HUES64 (cell line): ENCODE results near the gene TLE3.
"Not testable (repeated sequence)": the region's sequence is repeated elsewhere in the genome, so short reads cannot be mapped to it uniquely, and the experiment has no call there.

ENCODE experiments used
- H3K27ac ChIP-seq: 2 replicates; pipeline ENCODE4 v1.7.0; 2013; ENCODE audit warnings: low read depth, low read length, inconsistent platforms
- H3K27me3 ChIP-seq: 2 replicates; pipeline ENCODE4 v1.6.1; 2013; ENCODE audit warnings: mild to moderate bottlenecking, low read length; ENCODE audit not compliant: insufficient read depth
- H3K36me3 ChIP-seq: 2 replicates; pipeline ENCODE4 v1.6.1; 2013; ENCODE audit warnings: mild to moderate bottlenecking, low read length; ENCODE audit not compliant: insufficient read depth
- H3K4me1 ChIP-seq: 2 replicates; pipeline ENCODE4 v1.6.1; 2013; ENCODE audit warnings: mild to moderate bottlenecking, low read length, moderate library complexity; ENCODE audit not compliant: insufficient read depth
- H3K4me3 ChIP-seq: 2 replicates; pipeline ENCODE4 v1.5.1; 2013; ENCODE audit warnings: mild to moderate bottlenecking, low read length, moderate library complexity
- H3K9ac ChIP-seq: 2 replicates; pipeline ENCODE4 v1.6.1; 2013; ENCODE audit warnings: mild to moderate bottlenecking, low read depth, low read length
- H3K9me3 ChIP-seq: 2 replicates; pipeline ENCODE4 v1.6.1; 2013; ENCODE audit warnings: low read depth, low read length; ENCODE audit not compliant: insufficient read depth
- WGBS: fragments of 150-250, 120-280 bp; methylation state at CpG from one replicate; pipeline ENCODE4 v1.1.7; 2013; ENCODE audit warnings: missing lambda C conversion rate; 5-methylcytosine and 5-hydroxymethylcytosine counted together

Gene TLE3

GRCh38 chr15:70121624-70122302 is 24.0 kb upstream of the TLE3 start:
- WGBS, result 88% methylated on average over 8 of the region's 8 CpGs
- H3K27ac ChIP-seq, result no peak overlapping the region

GRCh38 chr15:70120958-70121623 is 23.4 kb upstream of the TLE3 start:
- 87% methylated on average over 10 of the region's 10 CpGs for WGBS
- Histone ChIP-seq H3K4me1 (no peaks in the 10 kb centered on the region), H3K27ac (no peak overlapping the region), H3K9ac (no peak overlapping the region), H3K4me3 (no peak overlapping the region), H3K27me3 (no peaks in the 10 kb centered on the region), H3K9me3 (no peaks in the 10 kb centered on the region), H3K36me3 (no peaks in the 10 kb centered on the region)

More at GRCh38 chr15:70121624-70122302, 24.0 kb upstream of the TLE3 start:
- Histone ChIP-seq H3K4me3 (no peak overlapping the region), H3K4me1 (no peaks in the 10 kb centered on the region), H3K27me3 (no peaks in the 10 kb centered on the region), H3K36me3 (no peaks in the 10 kb centered on the region), H3K9ac (no peak overlapping the region), H3K9me3 (no peaks in the 10 kb centered on the region)

- Histone ChIP-seq H3K9me3 (no peaks in the 10 kb centered on the region), H3K4me3 (no peak overlapping the region), H3K27me3 (no peaks in the 10 kb centered on the region), H3K9ac (no peak overlapping the region), H3K4me1 (no peaks in the 10 kb centered on the region), H3K27ac (no peak overlapping the region), H3K36me3 (no peaks in the 10 kb centered on the region)
- WGBS, result 88% methylated on average over 5 of the region's 5 CpGs
Observed at GRCh38 chr15:70119911-70120508, 22.3 kb upstream of the TLE3 start.

- Histone ChIP-seq H3K9me3 (no peaks in the 10 kb centered on the region), H3K9ac (no peak overlapping the region), H3K27me3 (peaks cover 5% of the 10 kb centered on the region; the same call in 1 of the 2 replicates), H3K27ac (no peak overlapping the region), H3K36me3 (no peaks in the 10 kb centered on the region), H3K4me1 (peaks cover 12% of the 10 kb centered on the region; the same call in 1 of the 2 replicates), H3K4me3 (no peak overlapping the region)
- 96% methylated on average over 3 of the region's 3 CpGs for WGBS
Observed at GRCh38 chr15:70118599-70118998, 20.9 kb upstream of the TLE3 start.

GRCh38 chr15:70116317-70116716 is 18.6 kb upstream of the TLE3 start:
- no peak overlapping the region for H3K9ac ChIP-seq
- H3K4me3 ChIP-seq, result no peak overlapping the region
- peaks cover 16% of the 10 kb centered on the region for H3K4me1 ChIP-seq
- H3K27ac ChIP-seq, result no peak overlapping the region
- H3K27me3 ChIP-seq, result peaks cover 5% of the 10 kb centered on the region; the same call in 1 of the 2 replicates
- H3K9me3 ChIP-seq, result no peaks in the 10 kb centered on the region
- 95% methylated on average over 3 of the region's 3 CpGs for WGBS
- no peaks in the 10 kb centered on the region for H3K36me3 ChIP-seq

- H3K9ac ChIP-seq, result no peak overlapping the region
- 55% methylated on average over 3 of the region's 3 CpGs for WGBS
- H3K4me1 ChIP-seq, result peaks cover 23% of the 10 kb centered on the region
- no peaks in the 10 kb centered on the region for H3K36me3 ChIP-seq
- no peak overlapping the region for H3K4me3 ChIP-seq
- no peak overlapping the region for H3K27ac ChIP-seq
- H3K27me3 ChIP-seq, result peaks cover 10% of the 10 kb centered on the region; the same call in 1 of the 2 replicates
- no peaks in the 10 kb centered on the region for H3K9me3 ChIP-seq
Observed at GRCh38 chr15:70114221-70114620, 16.5 kb upstream of the TLE3 start.

GRCh38 chr15:70113304-70113700 is 15.6 kb upstream of the TLE3 start:
- Histone ChIP-seq H3K4me3 (no peak overlapping the region), H3K9me3 (no peaks in the 10 kb centered on the region), H3K9ac (no peak overlapping the region), H3K27me3 (peaks cover 10% of the 10 kb centered on the region; the same call in 1 of the 2 replicates), H3K27ac (no peak overlapping the region), H3K36me3 (no peaks in the 10 kb centered on the region), H3K4me1 (peaks cover 23% of the 10 kb centered on the region)
- 91% methylated on average over 7 of the region's 7 CpGs for WGBS

- H3K9me3 ChIP-seq, H3K27ac ChIP-seq, H3K36me3 ChIP-seq, H3K9ac ChIP-seq, H3K4me3 ChIP-seq: not testable (repeated sequence)
- peaks cover 10% of the 10 kb centered on the region; the same call in 1 of the 2 replicates for H3K27me3 ChIP-seq
- H3K4me1 ChIP-seq, result peaks cover 23% of the 10 kb centered on the region
- WGBS, result 97% methylated on average over 4 of the region's 9 CpGs
Observed at GRCh38 chr15:70112572-70113303, 15.0 kb upstream of the TLE3 start.

GRCh38 chr15:70112074-70112395 is 14.3 kb upstream of the TLE3 start:
- WGBS, result 22% methylated on average over 3 of the region's 4 CpGs

GRCh38 chr15:70111203-70112073 is 13.7 kb upstream of the TLE3 start:
- Histone ChIP-seq H3K4me3 (peak overlapping the region; percentile 18), H3K27me3 (peaks cover 10% of the 10 kb centered on the region; the same call in 1 of the 2 replicates), H3K9me3 (no peaks in the 10 kb centered on the region), H3K4me1 (peaks cover 23% of the 10 kb centered on the region), H3K36me3 (no peaks in the 10 kb centered on the region), H3K27ac (peak overlapping the region; percentile 51; the same call in 1 of the 2 replicates), H3K9ac (no peak overlapping the region)
- WGBS, result 2% methylated on average over 8 of the region's 8 CpGs

More at GRCh38 chr15:70112074-70112395, 14.3 kb upstream of the TLE3 start:
- Histone ChIP-seq H3K4me3 (peak overlapping the region; percentile 6), H3K4me1 (peaks cover 23% of the 10 kb centered on the region), H3K9me3 (no peaks in the 10 kb centered on the region), H3K27ac (no peak overlapping the region), H3K27me3 (peaks cover 10% of the 10 kb centered on the region; the same call in 1 of the 2 replicates), H3K36me3 (no peaks in the 10 kb centered on the region), H3K9ac (no peak overlapping the region)
